ENCODE data around the gene TOGARAM1.

DNA sequence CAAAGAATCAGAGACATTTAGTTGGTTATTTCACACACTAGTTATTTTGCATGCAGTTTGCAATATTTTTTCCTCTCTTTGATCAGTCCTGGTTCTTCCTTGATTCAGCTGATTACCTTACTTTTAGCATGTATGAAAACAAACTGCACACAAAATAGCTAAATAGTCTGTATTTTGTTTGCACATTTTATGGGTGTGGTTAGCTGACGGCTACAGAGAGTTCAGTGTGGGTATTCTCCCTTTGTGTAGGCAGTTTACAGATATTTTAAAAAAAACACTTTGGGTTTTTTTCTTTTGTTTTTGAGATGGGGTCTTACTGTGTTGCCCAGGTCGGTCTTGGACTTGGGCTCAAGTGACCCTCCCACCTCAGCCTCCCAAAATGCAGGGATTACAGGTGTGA, 28.5 kb downstream of the TOGARAM1 start:
- TF ChIP-seq EZH2 (IDR thresholded peaks at IDR 0.05): no peak
- no peak for TF ChIP-seq POLR2AphosphoS5 (IDR thresholded peaks at IDR 0.05; ENCODE audit: borderline replicate concordance, low read depth, low read length)
- TF ChIP-seq FOXP2 (optimal IDR thresholded peaks at IDR 0.05; ENCODE audit: control extremely low read depth, extremely low read length, insufficient read depth): no peak

All from SK-N-MC (cell line).